ENCODE data around the gene SLC28A3. TPM values are rescaled to one million over a fixed set of nuclear protein-coding genes. Genes with fewer than 3 reads are reported as not detected.

SLC28A3 gene
- total and polyA plus RNA-seq, 10 of the 15 experiments (the other 5 are each of a cell fraction or from before 2014, with no cell fraction given), result 0.03 to 0.39 (median 0.07) TPM; not detected in 2

DNA sequence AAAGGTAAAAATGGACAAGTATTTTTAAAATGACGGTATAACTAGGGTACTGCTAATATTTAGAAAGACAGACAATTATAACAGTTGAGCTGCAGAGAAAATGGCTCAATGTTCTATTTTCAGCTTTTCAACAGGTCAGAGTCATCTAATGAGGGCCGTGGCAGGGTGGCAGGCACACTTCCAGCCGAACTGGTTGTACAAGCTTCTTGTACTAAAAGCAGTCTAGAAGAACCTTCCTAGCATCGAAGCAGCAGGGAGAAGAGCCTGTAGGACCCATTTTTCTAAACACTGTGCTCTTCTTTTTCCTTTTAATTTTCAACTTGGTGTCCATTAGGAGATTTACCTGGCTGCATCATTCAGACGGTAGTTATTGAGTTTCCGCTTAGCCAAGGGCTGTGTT, 85.6 kb downstream of the SLC28A3 start (continued):
- TF ChIP-seq, protein P1, sequence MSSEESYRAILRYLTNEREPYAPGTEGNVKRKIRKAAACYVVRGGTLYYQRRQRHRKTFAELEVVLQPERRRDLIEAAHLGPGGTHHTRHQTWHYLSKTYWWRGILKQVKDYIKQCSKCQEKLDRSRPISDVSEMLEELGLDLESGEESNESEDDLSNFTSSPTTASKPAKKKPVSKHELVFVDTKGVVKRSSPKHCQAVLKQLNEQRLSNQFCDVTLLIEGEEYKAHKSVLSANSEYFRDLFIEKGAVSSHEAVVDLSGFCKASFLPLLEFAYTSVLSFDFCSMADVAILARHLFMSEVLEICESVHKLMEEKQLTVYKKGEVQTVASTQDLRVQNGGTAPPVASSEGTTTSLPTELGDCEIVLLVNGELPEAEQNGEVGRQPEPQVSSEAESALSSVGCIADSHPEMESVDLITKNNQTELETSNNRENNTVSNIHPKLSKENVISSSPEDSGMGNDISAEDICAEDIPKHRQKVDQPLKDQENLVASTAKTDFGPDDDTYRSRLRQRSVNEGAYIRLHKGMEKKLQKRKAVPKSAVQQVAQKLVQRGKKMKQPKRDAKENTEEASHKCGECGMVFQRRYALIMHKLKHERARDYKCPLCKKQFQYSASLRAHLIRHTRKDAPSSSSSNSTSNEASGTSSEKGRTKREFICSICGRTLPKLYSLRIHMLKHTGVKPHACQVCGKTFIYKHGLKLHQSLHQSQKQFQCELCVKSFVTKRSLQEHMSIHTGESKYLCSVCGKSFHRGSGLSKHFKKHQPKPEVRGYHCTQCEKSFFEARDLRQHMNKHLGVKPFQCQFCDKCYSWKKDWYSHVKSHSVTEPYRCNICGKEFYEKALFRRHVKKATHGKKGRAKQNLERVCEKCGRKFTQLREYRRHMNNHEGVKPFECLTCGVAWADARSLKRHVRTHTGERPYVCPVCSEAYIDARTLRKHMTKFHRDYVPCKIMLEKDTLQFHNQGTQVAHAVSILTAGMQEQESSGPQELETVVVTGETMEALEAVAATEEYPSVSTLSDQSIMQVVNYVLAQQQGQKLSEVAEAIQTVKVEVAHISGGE (CRISPR knock-in tag; IDR thresholded peaks at IDR 0.05), result no peak
- TF ChIP-seq HCFC1 (IDR thresholded peaks at IDR 0.05; ENCODE audit: low read length) (no peak), ZZZ3 (IDR thresholded peaks at IDR 0.05; ENCODE audit: control insufficient read depth, insufficient read length, low read depth) (no peak), STAT3 (IDR thresholded peaks at IDR 0.05; ENCODE audit: low read depth, low read length) (no peak), EGR1 (IDR thresholded peaks at IDR 0.05; ENCODE audit: borderline replicate concordance in 1 of 2, low read depth in 2 of 2, low read length in 2 of 2) (no peak), CEBPB (IDR thresholded peaks at IDR 0.05; ENCODE audit: borderline replicate concordance in 1 of 2, low read depth in 2 of 2, low read length in 2 of 2) (no peak), KAT2A (conservative IDR thresholded peaks at IDR 0.05; ENCODE audit: control insufficient read depth, low read depth, low read length) (no peak)
- TF ChIP-seq, protein P2, sequence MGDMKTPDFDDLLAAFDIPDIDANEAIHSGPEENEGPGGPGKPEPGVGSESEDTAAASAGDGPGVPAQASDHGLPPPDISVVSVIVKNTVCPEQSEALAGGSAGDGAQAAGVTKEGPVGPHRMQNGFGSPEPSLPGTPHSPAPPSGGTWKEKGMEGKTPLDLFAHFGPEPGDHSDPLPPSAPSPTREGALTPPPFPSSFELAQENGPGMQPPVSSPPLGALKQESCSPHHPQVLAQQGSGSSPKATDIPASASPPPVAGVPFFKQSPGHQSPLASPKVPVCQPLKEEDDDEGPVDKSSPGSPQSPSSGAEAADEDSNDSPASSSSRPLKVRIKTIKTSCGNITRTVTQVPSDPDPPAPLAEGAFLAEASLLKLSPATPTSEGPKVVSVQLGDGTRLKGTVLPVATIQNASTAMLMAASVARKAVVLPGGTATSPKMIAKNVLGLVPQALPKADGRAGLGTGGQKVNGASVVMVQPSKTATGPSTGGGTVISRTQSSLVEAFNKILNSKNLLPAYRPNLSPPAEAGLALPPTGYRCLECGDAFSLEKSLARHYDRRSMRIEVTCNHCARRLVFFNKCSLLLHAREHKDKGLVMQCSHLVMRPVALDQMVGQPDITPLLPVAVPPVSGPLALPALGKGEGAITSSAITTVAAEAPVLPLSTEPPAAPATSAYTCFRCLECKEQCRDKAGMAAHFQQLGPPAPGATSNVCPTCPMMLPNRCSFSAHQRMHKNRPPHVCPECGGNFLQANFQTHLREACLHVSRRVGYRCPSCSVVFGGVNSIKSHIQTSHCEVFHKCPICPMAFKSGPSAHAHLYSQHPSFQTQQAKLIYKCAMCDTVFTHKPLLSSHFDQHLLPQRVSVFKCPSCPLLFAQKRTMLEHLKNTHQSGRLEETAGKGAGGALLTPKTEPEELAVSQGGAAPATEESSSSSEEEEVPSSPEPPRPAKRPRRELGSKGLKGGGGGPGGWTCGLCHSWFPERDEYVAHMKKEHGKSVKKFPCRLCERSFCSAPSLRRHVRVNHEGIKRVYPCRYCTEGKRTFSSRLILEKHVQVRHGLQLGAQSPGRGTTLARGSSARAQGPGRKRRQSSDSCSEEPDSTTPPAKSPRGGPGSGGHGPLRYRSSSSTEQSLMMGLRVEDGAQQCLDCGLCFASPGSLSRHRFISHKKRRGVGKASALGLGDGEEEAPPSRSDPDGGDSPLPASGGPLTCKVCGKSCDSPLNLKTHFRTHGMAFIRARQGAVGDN (IDR thresholded peaks at IDR 0.05), result no peak
- TF ChIP-seq, protein P3, sequence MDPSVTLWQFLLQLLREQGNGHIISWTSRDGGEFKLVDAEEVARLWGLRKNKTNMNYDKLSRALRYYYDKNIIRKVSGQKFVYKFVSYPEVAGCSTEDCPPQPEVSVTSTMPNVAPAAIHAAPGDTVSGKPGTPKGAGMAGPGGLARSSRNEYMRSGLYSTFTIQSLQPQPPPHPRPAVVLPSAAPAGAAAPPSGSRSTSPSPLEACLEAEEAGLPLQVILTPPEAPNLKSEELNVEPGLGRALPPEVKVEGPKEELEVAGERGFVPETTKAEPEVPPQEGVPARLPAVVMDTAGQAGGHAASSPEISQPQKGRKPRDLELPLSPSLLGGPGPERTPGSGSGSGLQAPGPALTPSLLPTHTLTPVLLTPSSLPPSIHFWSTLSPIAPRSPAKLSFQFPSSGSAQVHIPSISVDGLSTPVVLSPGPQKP (IDR thresholded peaks at IDR 0.05; ENCODE audit: low read depth, low read length), result no peak
- TF ChIP-seq, protein P4, sequence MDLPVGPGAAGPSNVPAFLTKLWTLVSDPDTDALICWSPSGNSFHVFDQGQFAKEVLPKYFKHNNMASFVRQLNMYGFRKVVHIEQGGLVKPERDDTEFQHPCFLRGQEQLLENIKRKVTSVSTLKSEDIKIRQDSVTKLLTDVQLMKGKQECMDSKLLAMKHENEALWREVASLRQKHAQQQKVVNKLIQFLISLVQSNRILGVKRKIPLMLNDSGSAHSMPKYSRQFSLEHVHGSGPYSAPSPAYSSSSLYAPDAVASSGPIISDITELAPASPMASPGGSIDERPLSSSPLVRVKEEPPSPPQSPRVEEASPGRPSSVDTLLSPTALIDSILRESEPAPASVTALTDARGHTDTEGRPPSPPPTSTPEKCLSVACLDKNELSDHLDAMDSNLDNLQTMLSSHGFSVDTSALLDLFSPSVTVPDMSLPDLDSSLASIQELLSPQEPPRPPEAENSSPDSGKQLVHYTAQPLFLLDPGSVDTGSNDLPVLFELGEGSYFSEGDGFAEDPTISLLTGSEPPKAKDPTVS (IDR thresholded peaks at IDR 0.05; ENCODE audit: low read depth, low read length), result no peak

Measured in GM12878 (cell line).